Renal cortical epithelial cell (primary cell): ENCODE data around the gene ST3GAL3. TPM values are rescaled to one million over a fixed set of nuclear protein-coding genes. Genes with fewer than 3 reads are reported as not detected.
A peak's percentile ranks its signal among the peaks of the same experiment; 100 is the strongest.

Experiments
- DNase-seq: peaks from one replicate; pipeline ENCODE4 v3.0.0-alpha.2; 2011; ENCODE audit warnings: low read depth
- total RNA-seq: library from RNA; depleted of rRNA; stranded (reverse); fragments of >200 nt; gene quantifications from 2 replicates; pipeline ENCODE4 v1.2.3, GENCODE V29; 2014

Gene ST3GAL3
- total RNA-seq, 1 donor from 2014 or later: 16.5 TPM

DNA sequence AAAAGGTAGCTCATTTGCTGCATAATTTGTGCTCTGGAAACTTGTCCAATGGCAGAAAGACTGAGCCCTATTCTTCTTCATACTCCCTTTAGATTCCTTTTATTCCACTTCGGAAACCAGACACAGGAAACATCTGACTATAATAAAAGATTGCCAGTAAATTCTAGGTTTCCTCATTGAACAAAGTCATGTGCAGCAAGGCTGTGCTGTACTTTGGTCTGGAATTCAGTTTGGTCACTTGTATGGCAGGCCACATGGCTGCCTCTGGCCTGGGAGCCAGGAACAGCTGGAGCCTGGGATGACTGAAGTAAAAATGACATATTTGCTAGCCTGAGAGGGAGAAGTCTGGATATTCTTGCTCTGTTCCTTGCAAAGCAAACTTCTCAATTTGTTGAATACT, 79.6 kb downstream of the ST3GAL3 start:
- peak; percentile 26 for DNase-seq

DNA sequence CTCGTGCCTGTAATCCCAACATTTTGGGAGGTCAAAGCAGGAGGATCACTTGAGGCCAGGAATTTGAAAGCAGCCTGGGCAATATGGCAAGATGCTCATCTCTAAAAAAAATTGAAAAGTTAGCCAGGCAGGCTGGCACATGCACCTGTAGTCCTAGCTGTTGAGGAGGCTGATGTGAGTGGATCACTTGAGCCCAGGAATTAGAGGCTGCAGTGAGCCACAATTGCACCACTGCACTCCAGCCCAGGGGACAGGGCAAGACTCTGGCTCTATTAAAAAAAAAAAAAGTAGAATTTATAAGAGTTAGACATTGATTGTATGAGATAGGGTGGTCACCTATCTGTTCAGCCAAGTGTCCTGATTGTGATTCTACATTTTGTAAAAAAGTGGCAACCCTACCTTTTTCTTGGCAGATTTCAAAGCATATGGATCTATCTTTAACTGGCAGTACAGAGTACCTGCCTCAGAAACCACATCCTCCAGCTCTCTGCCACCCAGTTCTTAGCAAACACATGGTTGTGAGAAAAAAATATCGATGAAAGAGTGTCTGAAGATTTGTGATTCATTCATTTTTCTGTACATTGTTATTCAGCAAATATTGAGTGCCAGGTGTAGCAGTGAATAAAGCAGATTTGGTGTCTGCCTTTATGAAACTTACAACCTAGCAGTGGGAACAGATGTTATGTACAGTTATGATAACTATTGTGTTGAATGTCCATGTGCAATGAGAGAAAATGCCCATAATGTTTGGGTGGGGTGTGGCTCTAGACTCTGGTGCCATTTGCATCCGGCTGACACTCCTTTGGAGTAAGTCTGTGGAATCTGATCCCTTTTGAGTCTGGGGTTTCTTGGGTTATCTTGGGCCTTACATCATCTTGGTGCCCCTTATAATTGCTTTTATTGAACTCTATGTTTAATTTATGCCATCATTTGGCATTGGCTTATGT, 82.5 kb downstream of the ST3GAL3 start:
- no peak for DNase-seq

DNA sequence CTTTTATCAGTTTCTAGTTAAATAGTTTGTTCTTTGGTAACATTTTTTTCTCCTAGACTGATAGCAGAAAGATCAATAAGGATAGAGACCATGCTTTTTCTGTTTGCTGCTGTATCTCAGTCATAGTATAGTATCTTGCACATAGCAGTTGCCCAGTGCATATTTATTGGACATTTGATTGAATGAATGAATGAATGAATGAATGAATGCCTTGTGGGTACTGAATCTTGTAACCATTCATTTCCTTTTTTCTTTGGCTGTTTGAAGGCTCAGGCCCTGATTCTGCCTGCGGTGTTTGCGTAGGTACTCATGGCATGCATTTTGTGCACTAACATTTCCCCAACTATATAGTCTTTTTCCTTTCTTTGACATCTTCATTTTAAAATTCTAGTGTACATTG, 83.9 kb downstream of the ST3GAL3 start:
- DNase-seq: no peak

DNA sequence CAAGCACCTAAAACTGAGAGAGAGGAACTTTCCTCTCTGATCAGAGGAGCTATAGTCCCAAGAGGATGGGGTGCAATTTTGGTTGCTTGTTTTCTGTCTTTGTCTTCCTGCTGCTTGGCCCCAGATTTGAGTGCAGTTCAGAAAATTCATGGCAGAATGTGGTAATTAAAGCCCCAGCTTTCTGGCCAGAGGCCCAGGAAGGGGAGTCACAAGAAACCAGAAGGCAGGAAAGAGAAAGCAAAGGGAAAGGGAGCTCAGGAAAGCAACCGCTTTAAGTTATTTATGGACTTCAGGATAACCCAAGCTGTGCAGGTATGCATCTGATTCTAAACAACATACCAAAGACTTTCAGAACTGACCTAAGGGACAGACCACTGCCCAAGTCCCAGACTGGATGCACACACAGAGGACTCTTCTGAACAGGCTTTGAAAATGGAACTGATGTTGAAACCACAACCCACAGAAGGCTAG, 88.8 kb downstream of the ST3GAL3 start:
- DNase-seq: peak; percentile 65

DNA sequence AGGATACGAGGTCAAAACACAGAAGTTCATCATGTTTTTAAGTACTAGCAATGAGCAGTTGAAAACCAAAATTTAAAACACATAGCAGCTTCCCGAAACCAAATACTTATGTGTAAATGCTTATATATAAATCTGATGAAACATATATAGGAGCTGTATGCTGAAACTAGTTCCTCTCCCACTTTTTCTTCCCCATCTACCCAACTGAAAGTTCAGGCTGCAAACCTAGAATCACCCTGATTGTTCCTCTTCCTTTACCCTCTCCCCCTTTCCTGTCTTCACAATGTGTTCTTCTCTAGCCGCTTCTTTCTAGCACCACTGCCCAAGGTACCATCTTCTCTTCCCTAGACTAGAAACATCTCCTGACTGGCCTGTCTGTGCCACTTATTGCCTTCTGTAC, 90.6 kb downstream of the ST3GAL3 start:
- DNase-seq: no peak

DNA sequence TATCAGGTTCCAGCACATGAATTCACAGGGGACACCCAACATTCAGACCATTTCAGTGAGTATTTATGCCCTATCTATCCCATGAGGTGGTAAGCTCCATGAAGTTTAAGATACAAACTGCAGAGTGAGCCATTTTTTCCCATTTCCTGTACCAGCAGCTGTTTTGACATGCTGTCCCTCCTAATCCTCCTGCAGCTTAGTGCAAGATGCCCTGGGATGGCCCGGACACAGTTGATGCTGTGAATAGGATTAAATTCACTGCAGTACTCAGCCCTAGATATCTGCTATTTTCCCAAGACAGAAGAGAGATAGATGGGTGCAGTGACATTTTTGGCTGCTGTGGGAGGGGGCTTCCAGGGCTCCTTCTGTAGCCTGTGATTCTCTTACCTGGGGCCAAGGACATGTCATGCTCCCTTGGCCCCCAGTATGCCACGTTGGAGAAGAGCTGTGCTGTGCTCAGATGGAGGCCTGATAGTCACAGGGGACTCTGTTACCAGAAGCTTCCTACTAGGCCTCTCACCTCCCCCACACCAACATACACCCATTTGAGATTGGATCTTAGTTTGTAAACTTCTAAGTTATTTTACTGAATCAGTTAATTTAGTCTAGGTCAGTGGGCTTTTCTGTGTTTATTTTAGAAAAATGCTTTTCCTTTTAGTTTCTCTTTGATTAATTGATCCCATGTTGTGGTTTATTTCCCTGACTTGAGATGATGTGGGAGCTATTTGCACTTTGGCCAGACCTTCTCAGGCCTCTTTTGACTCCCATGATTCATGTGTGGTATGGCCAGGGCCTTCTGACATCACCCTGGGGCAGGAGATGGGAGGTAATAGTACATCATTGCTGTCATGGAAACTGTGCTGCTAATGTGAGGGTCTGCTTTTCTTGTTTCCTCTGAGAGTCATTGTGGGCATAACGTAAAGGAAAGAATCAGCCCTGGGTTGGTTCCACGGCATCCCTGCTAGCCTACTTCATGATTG, 92.6 kb downstream of the ST3GAL3 start:
- peak; percentile 48 for DNase-seq

DNA sequence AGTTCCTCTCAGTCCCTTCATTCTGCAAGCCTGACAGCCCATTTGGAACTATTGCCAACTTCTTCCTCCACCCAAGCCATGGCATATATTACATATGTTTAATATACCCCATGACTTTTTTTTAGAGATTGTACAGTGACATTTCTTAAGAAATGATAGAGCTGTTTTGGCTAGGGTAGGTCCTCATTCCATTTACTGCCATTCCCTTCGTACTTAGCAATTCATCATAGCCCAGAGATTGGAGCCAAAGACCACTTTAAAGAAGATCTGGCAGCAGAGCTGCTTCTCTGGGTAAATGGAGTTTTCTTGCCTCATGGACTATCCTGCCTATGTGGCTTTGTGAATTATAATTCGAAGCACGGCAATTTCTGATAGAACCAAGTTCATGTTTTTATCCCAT, 93.4 kb downstream of the ST3GAL3 start:
- no peak for DNase-seq

DNA sequence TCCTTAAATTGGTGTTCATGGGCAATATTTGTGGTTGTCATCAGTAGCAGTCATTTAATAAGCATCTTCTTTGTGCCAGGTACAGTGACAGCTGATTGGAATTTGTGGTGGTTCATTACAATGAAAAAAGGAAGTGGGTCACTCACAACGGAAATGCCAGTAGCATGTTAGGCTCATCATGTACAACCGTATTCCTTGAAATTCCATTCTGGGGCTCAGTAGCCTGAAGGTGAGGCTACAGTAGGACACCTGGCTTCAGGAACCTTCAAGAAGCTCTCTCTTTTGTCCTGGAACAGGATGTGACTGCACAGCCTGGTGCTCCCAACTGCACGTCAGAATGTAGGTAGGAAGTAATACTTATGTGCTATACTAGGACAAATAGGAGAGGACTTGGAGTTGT, 93.9 kb downstream of the ST3GAL3 start:
- DNase-seq: no peak

DNA sequence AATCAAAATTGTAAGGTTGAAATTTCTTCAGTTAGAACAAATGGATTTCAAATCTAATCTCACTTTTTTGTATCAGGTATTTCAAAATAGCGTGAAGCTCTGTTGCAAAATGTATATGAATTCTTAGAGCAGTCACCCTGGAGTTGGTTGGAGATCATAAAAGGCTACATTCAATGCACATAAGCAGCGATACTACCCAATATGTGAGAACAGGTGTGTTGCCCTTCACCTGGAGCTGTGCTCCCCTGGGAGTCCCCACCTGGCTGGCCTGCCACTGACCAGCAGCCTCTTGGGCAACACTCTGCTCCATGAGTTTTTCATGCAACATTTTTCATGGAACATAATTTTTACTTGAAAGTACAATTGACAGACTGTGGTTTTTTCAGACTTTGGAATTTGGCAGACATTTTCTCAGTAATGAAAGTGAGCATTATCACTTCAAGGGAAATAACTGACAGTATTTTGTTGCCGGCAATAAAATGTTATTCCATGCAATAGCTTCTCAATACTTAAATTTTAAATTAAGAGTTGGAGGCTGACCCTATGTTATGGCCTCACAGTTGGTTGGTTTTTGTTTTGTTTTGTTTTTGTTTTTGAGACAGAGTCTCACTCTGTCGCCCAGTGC, 95.1 kb downstream of the ST3GAL3 start:
- no peak for DNase-seq

DNA sequence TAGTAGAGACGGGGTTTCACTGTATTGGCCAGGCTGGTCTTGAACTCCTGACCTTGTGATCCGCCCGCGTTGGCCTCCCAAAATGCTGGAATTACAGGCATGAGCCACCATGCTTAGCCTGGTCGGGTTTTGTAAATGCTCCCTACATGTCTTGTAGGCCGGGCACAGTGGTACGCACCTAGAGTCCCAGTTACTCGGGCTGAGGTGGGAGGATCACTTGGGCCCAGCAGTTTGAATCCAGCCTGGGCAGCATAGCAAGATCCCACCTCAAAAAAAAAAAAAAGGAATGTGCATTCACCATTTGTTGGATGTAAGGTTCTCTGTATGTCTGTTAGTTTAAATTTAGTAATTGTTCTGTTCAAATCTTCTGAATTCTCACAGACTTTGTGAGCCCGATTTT, 95.8 kb downstream of the ST3GAL3 start:
- DNase-seq: no peak

DNA sequence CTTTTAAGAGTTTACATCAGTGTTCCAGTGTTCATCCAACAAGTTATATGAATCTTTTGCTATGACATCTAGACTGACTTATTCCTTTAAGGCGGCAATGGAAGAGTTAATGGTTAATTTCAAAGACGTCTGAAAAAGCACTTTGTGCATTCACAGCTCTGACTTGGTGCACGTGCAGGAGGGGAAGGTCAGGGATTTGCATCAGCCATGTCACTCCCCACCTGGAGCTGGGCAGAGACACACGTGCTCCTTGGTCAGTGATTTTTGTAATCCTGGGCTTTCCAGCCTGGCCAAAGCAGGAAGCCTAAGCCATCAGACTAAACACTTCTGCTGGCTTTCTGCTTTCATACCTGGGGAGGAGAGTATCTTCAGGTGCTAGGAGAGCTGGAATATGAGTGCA, 96.3 kb downstream of the ST3GAL3 start:
- peak; percentile 59 for DNase-seq

DNA sequence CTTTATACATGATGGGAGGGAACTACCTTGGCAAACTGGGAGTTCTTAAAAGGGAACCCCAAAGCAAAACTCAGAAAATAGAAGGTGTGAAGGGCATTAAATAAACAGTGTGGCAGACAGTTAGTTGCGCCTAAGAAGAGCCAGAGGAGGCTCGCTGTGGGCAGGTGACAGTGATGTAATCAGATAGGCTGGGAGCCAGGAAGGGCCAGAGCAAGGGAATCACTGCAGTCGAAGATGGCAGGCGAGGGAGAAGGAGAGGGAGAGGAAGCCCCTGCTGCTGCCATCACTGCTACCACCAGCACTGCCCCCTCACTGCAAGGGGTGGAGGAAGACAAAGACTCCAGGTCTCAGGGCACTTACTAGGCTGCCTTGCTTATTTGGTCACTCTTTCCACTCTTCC, 97.2 kb downstream of the ST3GAL3 start:
- DNase-seq: no peak

DNA sequence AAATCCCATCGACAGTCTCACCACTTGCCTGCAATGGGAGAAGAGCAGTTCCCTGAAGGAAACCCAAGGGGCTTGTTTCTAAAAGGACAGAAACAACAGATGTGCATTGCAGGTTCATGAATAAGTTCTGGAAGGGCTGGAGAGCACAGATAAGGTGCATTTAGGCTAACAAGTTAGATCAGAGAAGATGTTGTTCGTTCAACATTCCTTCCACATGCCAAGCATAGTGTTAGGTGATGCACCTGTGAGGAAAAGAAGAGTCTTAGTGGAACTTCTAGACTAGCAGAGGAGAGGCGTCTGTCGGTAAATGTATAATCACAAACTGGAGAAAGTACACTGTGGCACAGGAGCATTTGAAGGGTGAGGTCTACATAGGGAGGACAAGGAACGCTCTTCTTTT, 98.0 kb downstream of the ST3GAL3 start:
- DNase-seq: no peak

DNA sequence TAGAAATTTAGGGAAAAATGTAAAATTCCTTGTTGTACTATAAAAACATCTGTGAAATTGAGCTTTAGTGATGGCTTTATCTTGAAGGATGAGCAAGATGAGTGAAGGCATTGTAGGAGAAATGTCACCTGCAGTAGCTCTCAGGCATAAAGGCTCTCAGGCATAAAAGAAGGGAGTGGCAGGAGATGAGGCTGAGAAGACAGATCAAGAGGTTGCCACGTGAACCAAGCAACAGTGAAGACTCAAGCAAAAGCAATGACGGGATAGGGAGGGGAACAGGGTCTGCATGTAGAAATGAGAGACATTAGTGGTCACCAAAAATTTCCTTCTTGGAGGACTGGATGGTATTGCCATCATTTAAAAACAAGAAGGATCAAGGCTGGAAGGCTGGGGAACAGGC, 98.8 kb downstream of the ST3GAL3 start:
- DNase-seq: no peak

DNA sequence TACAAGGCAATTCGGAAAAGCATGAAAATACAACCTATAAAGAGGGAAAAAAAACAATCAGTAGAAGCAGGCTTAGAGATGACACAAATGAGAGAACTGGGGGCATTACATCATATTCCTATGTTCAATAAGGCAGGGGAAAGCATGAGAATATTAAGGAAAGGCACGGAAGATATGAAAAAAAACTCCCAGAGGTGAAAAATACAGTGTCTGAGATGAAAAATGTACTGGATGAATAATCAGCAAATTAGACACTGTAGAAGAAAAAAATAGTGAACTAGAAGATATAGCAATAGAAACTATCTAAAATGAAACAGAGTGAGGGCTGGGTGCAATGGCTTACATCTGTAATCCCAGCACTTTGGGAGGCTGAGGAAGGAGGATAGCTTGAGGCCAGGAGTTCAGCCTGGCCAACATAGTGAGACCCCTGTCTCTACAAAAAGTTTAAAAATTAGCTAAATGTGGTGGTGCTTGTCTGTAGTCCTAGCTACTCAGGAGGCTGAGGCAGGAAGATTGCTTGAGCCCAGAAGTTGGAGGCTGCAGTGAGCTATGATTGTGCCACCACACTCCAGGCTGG, 101.8 kb downstream of the ST3GAL3 start:
- DNase-seq: no peak

DNA sequence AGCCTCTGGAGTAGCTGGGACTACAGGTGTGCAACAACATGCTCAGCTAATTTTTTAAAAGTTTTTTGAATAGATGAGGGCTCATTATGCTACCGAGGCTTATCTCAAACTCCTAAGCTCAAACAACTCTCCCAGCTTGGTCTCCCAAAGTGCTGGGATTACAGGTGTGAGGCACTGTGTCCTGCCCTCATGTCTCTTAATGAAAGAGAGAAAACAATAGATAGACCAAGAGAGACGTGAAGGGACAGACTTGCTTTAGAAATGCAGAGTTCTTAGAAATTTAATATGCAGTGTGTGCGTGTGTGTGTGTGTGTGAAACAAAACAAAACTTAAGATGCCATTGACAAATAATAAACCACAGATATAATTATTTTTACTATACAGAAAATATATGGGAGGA, 105.2 kb downstream of the ST3GAL3 start:
- DNase-seq: no peak

DNA sequence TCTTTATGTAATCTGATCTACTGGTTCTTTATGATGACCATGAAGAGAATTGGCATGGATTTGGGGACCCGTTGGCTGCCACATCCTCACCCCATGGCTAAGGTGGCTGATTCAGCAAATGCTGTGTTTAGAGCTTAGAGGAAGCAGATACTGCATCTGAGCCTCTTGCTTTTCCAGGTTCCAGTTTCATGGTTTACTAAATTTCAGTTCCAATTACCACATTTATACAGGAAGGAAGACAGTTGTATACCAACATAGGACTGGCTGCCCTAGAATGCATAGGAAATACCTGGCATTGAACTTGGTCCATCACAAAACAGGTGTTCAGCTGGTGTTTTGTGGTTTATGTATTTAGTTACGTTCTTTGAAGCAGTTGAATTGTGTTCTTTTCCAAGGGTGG, 107.1 kb downstream of the ST3GAL3 start:
- no peak for DNase-seq

DNA sequence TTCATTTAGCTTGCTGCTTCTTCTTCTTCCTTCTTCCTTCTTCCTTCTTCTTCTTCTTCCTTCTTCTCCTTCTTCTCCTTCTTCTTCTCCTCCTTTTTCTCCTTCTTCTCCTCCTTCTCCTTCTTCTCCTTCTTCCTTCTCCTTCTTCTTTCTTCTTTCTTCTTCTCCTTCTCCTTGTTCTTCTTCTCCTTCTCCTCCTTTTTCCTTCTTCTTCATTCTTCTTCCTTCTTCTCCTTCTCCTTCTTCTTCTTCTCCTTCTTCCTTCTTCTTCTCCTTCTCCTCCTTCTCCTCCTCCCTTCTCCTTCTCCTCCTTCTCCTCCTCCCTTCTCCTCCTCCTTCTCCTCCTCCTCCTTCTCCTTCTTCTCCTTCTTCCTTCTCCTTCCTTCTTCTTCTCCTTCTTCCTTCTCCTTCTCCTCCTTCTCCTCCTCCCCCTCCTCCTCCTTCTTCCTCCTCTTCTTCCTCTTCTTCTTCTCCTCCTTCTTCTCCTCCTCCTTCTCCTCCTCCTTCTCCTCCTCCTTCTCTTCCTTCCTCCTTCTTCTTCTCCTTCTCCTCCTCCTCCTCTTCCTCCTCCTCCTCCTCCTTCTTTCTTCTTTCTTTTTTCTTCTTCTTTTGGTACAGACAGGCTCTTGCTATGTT, 110.1 kb downstream of the ST3GAL3 start:
- DNase-seq: no peak

DNA sequence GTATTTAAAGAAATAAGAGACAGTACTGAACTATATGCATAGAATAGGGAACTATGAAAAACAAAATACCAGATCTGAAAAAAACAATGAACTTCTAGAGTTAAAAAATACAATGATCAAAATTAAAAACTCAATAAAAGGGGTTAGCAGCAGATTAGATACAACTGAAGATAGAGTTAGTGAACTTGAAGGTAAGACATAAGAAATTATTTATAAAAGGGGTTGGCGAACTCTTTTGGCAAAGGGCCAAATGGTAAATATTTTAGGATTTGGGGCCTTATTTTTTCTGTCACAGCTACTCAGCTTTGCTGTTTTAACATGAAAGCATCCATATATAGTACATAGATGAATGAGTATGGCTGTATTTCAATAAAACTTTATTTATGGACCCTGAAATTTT, 111.4 kb downstream of the ST3GAL3 start:
- no peak for DNase-seq

DNA sequence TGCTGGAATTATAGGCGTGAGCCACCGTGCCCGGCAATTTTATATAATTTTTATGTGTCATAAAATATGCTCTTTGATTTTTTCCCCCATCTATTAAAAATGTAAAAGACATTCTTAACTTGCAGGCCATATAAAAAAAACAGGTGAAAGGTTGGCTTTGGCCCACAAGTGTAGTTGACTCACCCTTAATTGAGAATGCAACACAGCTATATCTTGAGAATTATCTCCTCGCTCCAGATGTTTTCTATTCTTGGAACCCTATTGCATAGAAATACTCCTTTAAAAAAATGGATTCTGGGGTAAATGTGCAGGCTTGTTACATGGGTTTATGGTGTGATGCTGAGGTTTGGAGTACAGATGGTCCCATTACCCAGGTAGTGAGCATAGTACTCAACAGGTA, 112.0 kb downstream of the ST3GAL3 start:
- DNase-seq: no peak

DNA sequence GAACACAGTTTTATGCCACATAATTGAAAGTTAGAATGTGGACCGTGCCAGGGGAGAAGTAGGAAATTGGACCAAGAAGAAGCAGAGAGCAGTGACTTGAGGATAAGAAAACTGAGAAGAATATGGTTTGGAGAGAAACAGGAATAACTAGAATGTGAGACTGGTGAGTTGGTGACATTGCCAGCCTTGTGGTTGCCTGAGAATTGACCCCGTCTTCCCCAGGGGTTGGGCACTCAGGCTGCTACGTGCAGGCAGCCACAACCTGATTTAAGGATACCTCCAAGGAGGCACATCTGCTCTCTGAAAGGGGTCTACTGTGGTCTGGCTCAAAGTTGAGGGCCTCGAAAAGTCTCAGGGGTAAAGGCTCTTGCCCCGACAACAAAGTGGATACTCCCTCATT, 114.1 kb downstream of the ST3GAL3 start:
- DNase-seq: no peak
